ENCODE data around the gene THRSP.

Gene THRSP

GRCh38 chr11:78109081-78110015, 45.7 kb downstream of the THRSP start:
- H3K4me1 ChIP-seq (ENCODE audit: insufficient read depth, poor library complexity, severe bottlenecking) = no peaks in the 10 kb centered on the region
- no peaks in the 10 kb centered on the region for H3K9me3 ChIP-seq (ENCODE audit: severe bottlenecking)
- peaks cover 47% of the 10 kb centered on the region for H3K36me3 ChIP-seq (ENCODE audit: low read depth)
- no peaks in the 10 kb centered on the region for H3K27me3 ChIP-seq (ENCODE audit: insufficient read depth, poor library complexity, severe bottlenecking)
- TF ChIP-seq CTCF (IDR thresholded peaks at IDR 0.05; ENCODE audit: poor library complexity, severe bottlenecking) = no peak
- no peak overlapping the region for H3K4me3 ChIP-seq (ENCODE audit: severe bottlenecking)
- DNase-seq (ENCODE audit: low spot score) = no peak
- H3K27ac ChIP-seq (ENCODE audit: poor library complexity, severe bottlenecking) = no peak overlapping the region
- ATAC-seq (ENCODE audit: low read depth) = no peak

- Histone ChIP-seq H3K4me3 (ENCODE audit: severe bottlenecking) (no peak overlapping the region), H3K4me1 (ENCODE audit: insufficient read depth, poor library complexity, severe bottlenecking) (no peaks in the 10 kb centered on the region), H3K27me3 (ENCODE audit: insufficient read depth, poor library complexity, severe bottlenecking) (no peaks in the 10 kb centered on the region), H3K27ac (ENCODE audit: poor library complexity, severe bottlenecking) (no peak overlapping the region), H3K9me3 (ENCODE audit: severe bottlenecking) (no peaks in the 10 kb centered on the region), H3K36me3 (ENCODE audit: low read depth) (peaks cover 48% of the 10 kb centered on the region)
- no peak; the same call in 2 of the 3 replicates for ATAC-seq (ENCODE audit: low read depth)
- DNase-seq (ENCODE audit: low spot score) = no peak
- no peak for TF ChIP-seq CTCF (IDR thresholded peaks at IDR 0.05; ENCODE audit: poor library complexity, severe bottlenecking)
Measured at GRCh38 chr11:78110351-78110750, 46.7 kb downstream of the THRSP start.

GRCh38 chr11:78110830-78111229, 47.2 kb downstream of the THRSP start:
- no peak overlapping the region for H3K27ac ChIP-seq (ENCODE audit: poor library complexity, severe bottlenecking)
- TF ChIP-seq CTCF (IDR thresholded peaks at IDR 0.05; ENCODE audit: poor library complexity, severe bottlenecking) = no peak
- peaks cover 52% of the 10 kb centered on the region for H3K36me3 ChIP-seq (ENCODE audit: low read depth)
- H3K9me3 ChIP-seq (ENCODE audit: severe bottlenecking) = no peaks in the 10 kb centered on the region
- H3K4me1 ChIP-seq (ENCODE audit: insufficient read depth, poor library complexity, severe bottlenecking) = no peaks in the 10 kb centered on the region
- no peaks in the 10 kb centered on the region for H3K27me3 ChIP-seq (ENCODE audit: insufficient read depth, poor library complexity, severe bottlenecking)
- ATAC-seq (ENCODE audit: low read depth) (no peak), DNase-seq (ENCODE audit: low spot score) (no peak)
- no peak overlapping the region for H3K4me3 ChIP-seq (ENCODE audit: severe bottlenecking)

GRCh38 chr11:78111298-78111697, 47.6 kb downstream of the THRSP start:
- DNase-seq (ENCODE audit: low spot score) (no peak), ATAC-seq (ENCODE audit: low read depth) (no peak)
- Histone ChIP-seq H3K4me1 (ENCODE audit: insufficient read depth, poor library complexity, severe bottlenecking) (no peaks in the 10 kb centered on the region), H3K9me3 (ENCODE audit: severe bottlenecking) (no peaks in the 10 kb centered on the region), H3K27me3 (ENCODE audit: insufficient read depth, poor library complexity, severe bottlenecking) (no peaks in the 10 kb centered on the region), H3K4me3 (ENCODE audit: severe bottlenecking) (no peak overlapping the region), H3K36me3 (ENCODE audit: low read depth) (peaks cover 55% of the 10 kb centered on the region), H3K27ac (ENCODE audit: poor library complexity, severe bottlenecking) (no peak overlapping the region)
- TF ChIP-seq CTCF (IDR thresholded peaks at IDR 0.05; ENCODE audit: poor library complexity, severe bottlenecking) = no peak
